HG02610 (cell line): ENCODE results near the gene MERTK.
"Not testable (repeated sequence)": the region's sequence is repeated elsewhere in the genome, so short reads cannot be mapped to it uniquely, and the experiment has no call there.

Experiments used
- ATAC-seq: cut with Tn5 transposase; IDR thresholded peaks from one replicate; pipeline ENCODE4 v1.9.1; 2021; ENCODE audit warnings: mild to moderate bottlenecking, moderate library complexity; ENCODE audit not compliant: unreplicated experiment

The MERTK gene

GRCh38 chr2:111897924-111898702 is at the start of gene MERTK:
Gene MERTK, plus strand, starts transcription at chr2:111898607. Its CDS starts 129 bp downstream, at chr2:111898736.
- ATAC-seq, result peak; percentile 64

- ATAC-seq, result peak; percentile 74
Measured at GRCh38 chr2:111850646-111851045, 47.8 kb upstream of the MERTK start.

- not testable (repeated sequence) for ATAC-seq
Measured at GRCh38 chr2:111852544-111852943, 45.9 kb upstream of the MERTK start.

GRCh38 chr2:111860005-111860404 is 38.4 kb upstream of the MERTK start:
- not testable (repeated sequence) for ATAC-seq

GRCh38 chr2:111865124-111865523 is 33.3 kb upstream of the MERTK start:
- not testable (repeated sequence) for ATAC-seq

GRCh38 chr2:111872806-111873205 is 25.6 kb upstream of the MERTK start:
- not testable (repeated sequence) for ATAC-seq

GRCh38 chr2:111883661-111884591 is 14.5 kb upstream of the MERTK start, which contains the start of gene ANAPC1:
Gene ANAPC1, minus strand, starts transcription at chr2:111884193. Its CDS starts 3,368 bp downstream, at chr2:111880825.
- ATAC-seq, result peak; percentile 89

GRCh38 chr2:111884592-111884964 is 13.8 kb upstream of the MERTK start:
- no peak for ATAC-seq

GRCh38 chr2:111896024-111896423 is 2.4 kb upstream of the MERTK start:
- no peak for ATAC-seq

GRCh38 chr2:111896576-111896975 is 1.8 kb upstream of the MERTK start:
- no peak for ATAC-seq

GRCh38 chr2:111897630-111897923 is 830 bp upstream of the MERTK start:
- no peak for ATAC-seq

GRCh38 chr2:111898703-111899514 is 502 bp downstream of the MERTK start:
- no peak for ATAC-seq

- ATAC-seq, result no peak
Measured at GRCh38 chr2:111900859-111901258, 2.5 kb downstream of the MERTK start.

- ATAC-seq, result no peak
Measured at GRCh38 chr2:111903516-111903915, 5.1 kb downstream of the MERTK start.

GRCh38 chr2:111903930-111904439 is 5.6 kb downstream of the MERTK start:
- no peak for ATAC-seq

GRCh38 chr2:111904726-111905474 is 6.5 kb downstream of the MERTK start:
- no peak for ATAC-seq

GRCh38 chr2:111905475-111905869 is 7.1 kb downstream of the MERTK start:
- ATAC-seq, result not testable (repeated sequence)

- peak; percentile 64 for ATAC-seq
Measured at GRCh38 chr2:111905990-111906735, 7.8 kb downstream of the MERTK start.

- ATAC-seq, result no peak
Measured at GRCh38 chr2:111908578-111908977, 10.2 kb downstream of the MERTK start.
